ENCODE measurements around the gene TMEM238. TPM values are rescaled to one million over a fixed set of nuclear protein-coding genes. Genes with fewer than 3 reads are reported as not detected.

The TMEM238 gene
- total RNA-seq, 1 experiment from 2014 or later, result 7.4 TPM

GRCh38 chr19:55345818-55346724, 38.0 kb downstream of the TMEM238 start:
- DNase-seq (ENCODE audit: low read depth, low spot score) (no peak), ATAC-seq (0 out of 2 replicates have a peak, but pooled peaks have one; percentile 2)
- Histone ChIP-seq H3K9me3 (ENCODE audit: control insufficient read depth, insufficient read depth, low read depth, low read length) (no peaks in the 10 kb centered on the region), H3K4me3 (ENCODE audit: low read depth in 2 of 2, low read length in 2 of 2) (no peak overlapping the region), H3K36me3 (ENCODE audit: control insufficient read depth, insufficient read depth, low read length) (no peaks in the 10 kb centered on the region), H3K27ac (ENCODE audit: low read length) (no peak overlapping the region), H3K27me3 (ENCODE audit: control insufficient read depth, insufficient read depth, low read length) (no peaks in the 10 kb centered on the region), H3K4me1 (ENCODE audit: control insufficient read depth, insufficient read depth, low read length) (peaks cover 15% of the 10 kb centered on the region)
- CTCF ChIA-PET, result interaction anchor here (0.6 kb wide), 1 partner anchor 121 kb away, joined by 4 read pairs; no protein-coding TSS in a partner anchor
- intact Hi-C loops (cut with micrococcal nuclease; ENCODE audit: unreplicated experiment), result no loop called here
- BruUV-seq (replicated peaks), result no TSS peak
- POLR2A ChIA-PET, result interaction anchor here (0.6 to 0.7 kb wide), 2 partner anchors 15 to 1590 kb away, joined by 3 to 15 read pairs; no protein-coding TSS in a partner anchor
- in situ Hi-C loops (cut with HindIII; ENCODE audit: low pct_unique_long_range_greater_than_20kb, low sequenced_read_pairs), result no loop called here
- no peak for TF ChIP-seq TCF7L2 (IDR thresholded peaks at IDR 0.05; ENCODE audit: low read depth, low read length)
- no peak for TF ChIP-seq SIN3A (IDR thresholded peaks at IDR 0.05; ENCODE audit: borderline replicate concordance, insufficient read depth, low read depth, low read length)
- TF ChIP-seq REST (IDR thresholded peaks at IDR 0.05; ENCODE audit: insufficient read depth in 1 of 2, low read depth in 2 of 2, low read length in 1 of 2), result no peak
- no peak for TF ChIP-seq CTCF (IDR thresholded peaks at IDR 0.05)
- no peak for TF ChIP-seq POLR2AphosphoS5 (IDR thresholded peaks at IDR 0.05; ENCODE audit: low read depth, low read length)

DNA sequence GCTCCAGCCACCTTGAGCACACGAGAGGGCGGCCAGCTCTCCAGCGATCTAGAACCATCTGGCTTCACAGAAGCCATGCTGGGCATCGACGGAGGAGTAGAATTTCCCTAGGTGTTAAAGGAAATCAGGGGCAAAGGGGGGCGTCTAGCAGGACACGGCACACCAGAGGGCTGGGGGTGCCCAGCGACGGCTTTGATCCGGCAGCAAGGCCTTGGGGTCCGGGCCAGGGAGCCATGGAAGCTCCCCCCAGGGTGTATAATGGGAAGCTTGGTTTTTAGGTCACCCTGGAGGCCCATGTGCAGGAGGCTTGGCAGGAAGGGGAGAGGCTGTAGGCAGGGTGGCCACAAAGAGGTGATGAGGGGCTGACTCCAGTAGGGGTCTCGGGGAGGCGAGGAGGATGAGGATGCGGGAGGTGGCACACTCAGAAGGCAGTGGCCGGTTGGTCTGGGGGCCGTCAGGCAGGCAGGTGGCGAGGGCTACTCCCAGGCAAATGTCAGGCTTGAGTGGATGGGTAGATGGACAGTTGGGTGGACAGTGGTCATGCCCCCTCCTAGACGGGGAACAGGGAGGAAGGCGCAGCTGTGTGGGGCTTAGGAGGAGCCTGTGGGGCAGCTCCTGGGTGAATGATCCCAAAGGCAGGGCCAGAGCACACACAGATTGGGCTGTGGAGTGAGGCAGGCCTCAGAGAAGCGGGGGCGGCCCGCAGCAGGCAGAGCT, 38.8 kb downstream of the TMEM238 start:
- in situ Hi-C loops (cut with HindIII; ENCODE audit: low pct_unique_long_range_greater_than_20kb, low sequenced_read_pairs), result no loop called here
- CTCF ChIA-PET, result no interaction called here

More for the DNA sequence above, 38.8 kb downstream of the TMEM238 start:
- POLR2A ChIA-PET, result interaction anchor here (0.5 kb wide), 1 partner anchor 53 kb away, joined by 3 read pairs; no protein-coding TSS in a partner anchor
- DNase-seq (ENCODE audit: low read depth, low spot score) (no peak), ATAC-seq (no peak)
- H3K4me1 ChIP-seq (ENCODE audit: control insufficient read depth, insufficient read depth, low read length), result peaks cover 18% of the 10 kb centered on the region
- no peak for TF ChIP-seq SIN3A (IDR thresholded peaks at IDR 0.05; ENCODE audit: borderline replicate concordance, insufficient read depth, low read depth, low read length)
- no peak for TF ChIP-seq POLR2AphosphoS5 (IDR thresholded peaks at IDR 0.05; ENCODE audit: low read depth, low read length)
- no peak for TF ChIP-seq REST (IDR thresholded peaks at IDR 0.05; ENCODE audit: insufficient read depth in 1 of 2, low read depth in 2 of 2, low read length in 1 of 2)
- TF ChIP-seq TCF7L2 (IDR thresholded peaks at IDR 0.05; ENCODE audit: low read depth, low read length), result no peak
- TF ChIP-seq CTCF (IDR thresholded peaks at IDR 0.05), result no peak
- H3K9me3 ChIP-seq (ENCODE audit: control insufficient read depth, insufficient read depth, low read depth, low read length), result no peaks in the 10 kb centered on the region
- no TSS peak for BruUV-seq (replicated peaks)
- no peak overlapping the region for H3K27ac ChIP-seq (ENCODE audit: low read length)
- H3K4me3 ChIP-seq (ENCODE audit: low read depth in 2 of 2, low read length in 2 of 2), result no peak overlapping the region
- no peaks in the 10 kb centered on the region for H3K36me3 ChIP-seq (ENCODE audit: control insufficient read depth, insufficient read depth, low read length)
- H3K27me3 ChIP-seq (ENCODE audit: control insufficient read depth, insufficient read depth, low read length), result no peaks in the 10 kb centered on the region
- intact Hi-C loops (cut with micrococcal nuclease; ENCODE audit: unreplicated experiment), result no loop called here
